OCI-LY7 (cell line): ENCODE measurements around the gene CNOT1. TPM values are rescaled to one million over a fixed set of nuclear protein-coding genes. Genes with fewer than 3 reads are reported as not detected.

ENCODE experiments used
- BruUV-seq: library from RNA; stranded (reverse); fragments of 400-500 nt; replicated peaks from 2 replicates; lab custom pipeline; 2021; lab: Mats Ljungman, UMichigan
- CTCF ChIA-PET: fragments of 300-600 bp; sonication (Branson Sonifier 250); formaldehyde crosslinking; loops from one replicate; lab custom pipeline; 2022; ENCODE audit warnings: antibody characterized with exemption; ENCODE audit not compliant: unreplicated experiment; lab: Charles Lee
- POLR2A ChIA-PET: fragments of 300-600 bp; sonication (Branson Sonifier 250); formaldehyde crosslinking; loops from one replicate; lab custom pipeline; 2022; ENCODE audit warnings: antibody characterized with exemption; lab: Charles Lee
- DNase-seq: peaks from one replicate; pipeline ENCODE4 v3.0.0-alpha.2; 2015; ENCODE audit warnings: low spot score
- H2AFZ ChIP-seq: fragments of 200-600 bp; sonication (generic), shearing (Covaris generic); 2 replicates; pipeline ENCODE4 v1.6.1; 2014; ENCODE audit warnings: mild to moderate bottlenecking, antibody characterized with exemption, low read length, moderate library complexity
- H3K27ac ChIP-seq: fragments of 200-600 bp; sonication (generic); 2 replicates; pipeline ENCODE4 v1.5.1; 2014; ENCODE audit warnings: mixed run types, low read depth, mild to moderate bottlenecking, moderate library complexity, low read length, inconsistent platforms; ENCODE audit not compliant: poor library complexity, severe bottlenecking
- H3K36me3 ChIP-seq: fragments of 200-600 bp; sonication (generic); 2 replicates; pipeline ENCODE4 v1.6.1; 2014; ENCODE audit warnings: mild to moderate bottlenecking, antibody characterized with exemption, low read length, moderate library complexity, mixed read lengths; ENCODE audit not compliant: insufficient read depth
- H3K4me1 ChIP-seq: fragments of 200-600 bp; sonication (generic); 2 replicates; pipeline ENCODE4 v1.5.1; 2014; ENCODE audit warnings: mild to moderate bottlenecking, low read length; ENCODE audit not compliant: insufficient read depth, poor library complexity, severe bottlenecking
- H3K4me2 ChIP-seq: fragments of 200-600 bp; sonication (generic); 2 replicates; pipeline ENCODE4 v1.6.1; 2014; ENCODE audit warnings: mild to moderate bottlenecking, low read length
- H3K4me3 ChIP-seq: fragments of 200-600 bp; sonication (generic); 2 replicates; pipeline ENCODE4 v1.5.1; 2014; ENCODE audit warnings: mild to moderate bottlenecking, low read depth, low read length; ENCODE audit not compliant: poor library complexity, severe bottlenecking
- H3K79me2 ChIP-seq: fragments of 200-600 bp; sonication (generic); 2 replicates; pipeline ENCODE4 v1.6.1; 2016; ENCODE audit warnings: low read depth, mild to moderate bottlenecking, low read length, moderate library complexity, mixed read lengths; ENCODE audit not compliant: insufficient read depth
- H3K9me2 ChIP-seq: fragments of 200-600 bp; sonication (generic); 2 replicates; pipeline ENCODE4 v1.6.1; 2016; ENCODE audit warnings: mild to moderate bottlenecking, low read length, mixed read lengths; ENCODE audit not compliant: insufficient read depth
- H3K9me3 ChIP-seq: fragments of 200-600 bp; sonication (generic); 2 replicates; pipeline ENCODE4 v1.6.1; 2014; ENCODE audit warnings: mild to moderate bottlenecking, mixed run types, low read length, mixed read lengths
- H4K20me1 ChIP-seq: fragments of 200-600 bp; sonication (generic); 2 replicates; pipeline ENCODE4 v1.6.1; 2014; ENCODE audit warnings: mild to moderate bottlenecking, antibody characterized with exemption, low read length, moderate library complexity, mixed read lengths; ENCODE audit not compliant: insufficient read depth
- EZH2phosphoT487 ChIP-seq: fragments of 200-600 bp; sonication (generic); IDR thresholded peaks from 2 replicates; pipeline ENCODE4 v1.6.1; 2018; ENCODE audit warnings: low read depth, borderline replicate concordance, mild to moderate bottlenecking, mixed run types, antibody characterized with exemption, low read length, moderate library complexity, mixed read lengths
- intact Hi-C: fragments of 100-400 bp; cut with micrococcal nuclease; formaldehyde crosslinking; loops from one replicate; pipeline ENCODE4 v1.10.0; 2022; ENCODE audit not compliant: unreplicated experiment
- total RNA-seq, 2 experiments: library from RNA; depleted of rRNA in 1 of 2; stranded (reverse); fragments of >200 nt in 1 of 2; shearing (Covaris generic) in 1 of 2; gene quantifications; 2 replicates each; pipeline ENCODE4 v1.2.3, GENCODE V29; 2014 to 2022
- TF ChIP-seq, protein P1 (sequence below): fragments of 200-600 bp; sonication (generic); conservative IDR thresholded peaks from 2 replicates; pipeline ENCODE4 v1.5.1; 2014; ENCODE audit warnings: mild to moderate bottlenecking, antibody characterized with exemption, low read length, moderate library complexity, mixed read lengths

CNOT1 gene
- total RNA-seq, 2 experiments from 2014 or later: 230 to 288 TPM

- DNase-seq: no peak
- Histone ChIP-seq H3K27ac (no peak overlapping the region), H3K9me2 (no peaks in the 10 kb centered on the region), H4K20me1 (no peaks in the 10 kb centered on the region), H3K4me1 (no peaks in the 10 kb centered on the region), H2AFZ (no peak overlapping the region), H3K36me3 (no peaks in the 10 kb centered on the region), H3K9me3 (no peaks in the 10 kb centered on the region), H3K4me3 (no peak overlapping the region), H3K79me2 (no peaks in the 10 kb centered on the region), H3K4me2 (no peak overlapping the region)
- BruUV-seq: no TSS peak
- ChIA-PET CTCF (no interaction called here), POLR2A (interaction anchor here (0.5 to 1.7 kb wide), 5 partner anchors 22 to 326 kb away, joined by 3 to 5 read pairs (median 4); no protein-coding TSS in a partner anchor)
- intact Hi-C loops: no loop called here
- TF ChIP-seq, protein P1, sequence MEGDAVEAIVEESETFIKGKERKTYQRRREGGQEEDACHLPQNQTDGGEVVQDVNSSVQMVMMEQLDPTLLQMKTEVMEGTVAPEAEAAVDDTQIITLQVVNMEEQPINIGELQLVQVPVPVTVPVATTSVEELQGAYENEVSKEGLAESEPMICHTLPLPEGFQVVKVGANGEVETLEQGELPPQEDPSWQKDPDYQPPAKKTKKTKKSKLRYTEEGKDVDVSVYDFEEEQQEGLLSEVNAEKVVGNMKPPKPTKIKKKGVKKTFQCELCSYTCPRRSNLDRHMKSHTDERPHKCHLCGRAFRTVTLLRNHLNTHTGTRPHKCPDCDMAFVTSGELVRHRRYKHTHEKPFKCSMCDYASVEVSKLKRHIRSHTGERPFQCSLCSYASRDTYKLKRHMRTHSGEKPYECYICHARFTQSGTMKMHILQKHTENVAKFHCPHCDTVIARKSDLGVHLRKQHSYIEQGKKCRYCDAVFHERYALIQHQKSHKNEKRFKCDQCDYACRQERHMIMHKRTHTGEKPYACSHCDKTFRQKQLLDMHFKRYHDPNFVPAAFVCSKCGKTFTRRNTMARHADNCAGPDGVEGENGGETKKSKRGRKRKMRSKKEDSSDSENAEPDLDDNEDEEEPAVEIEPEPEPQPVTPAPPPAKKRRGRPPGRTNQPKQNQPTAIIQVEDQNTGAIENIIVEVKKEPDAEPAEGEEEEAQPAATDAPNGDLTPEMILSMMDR: no peak
- no peak for TF ChIP-seq EZH2phosphoT487
These were observed 29.2 kb upstream of the CNOT1 start for GRCh38 chr16:58658796-58659211.

DNA sequence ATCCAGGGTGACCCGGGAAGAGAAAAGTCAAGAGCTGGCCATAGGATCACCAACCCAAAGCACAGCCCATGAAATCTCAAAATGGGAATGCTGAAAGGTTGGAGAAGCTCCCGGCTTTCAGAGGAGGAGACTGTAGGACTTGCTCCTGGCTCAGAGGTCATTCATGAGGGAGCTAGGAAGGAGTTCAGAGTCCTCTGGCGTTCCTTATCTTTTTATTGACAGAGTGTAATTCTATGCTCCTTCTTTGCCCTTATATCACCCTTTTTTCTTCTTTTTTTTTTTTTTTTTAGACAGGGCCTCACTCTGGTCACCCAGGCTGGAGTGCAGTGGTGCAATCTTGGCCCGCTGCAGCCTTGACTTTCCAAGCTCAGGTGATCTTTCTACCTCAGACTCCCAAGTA is 27.3 kb upstream of the CNOT1 start:
- intact Hi-C loops: no loop called here
- Histone ChIP-seq H3K9me2 (no peaks in the 10 kb centered on the region), H3K36me3 (no peaks in the 10 kb centered on the region), H3K4me1 (no peaks in the 10 kb centered on the region), H3K27ac (no peak overlapping the region), H3K9me3 (no peaks in the 10 kb centered on the region), H3K79me2 (no peaks in the 10 kb centered on the region), H3K4me2 (no peak overlapping the region), H4K20me1 (no peaks in the 10 kb centered on the region), H2AFZ (no peak overlapping the region), H3K4me3 (no peak overlapping the region)
- TF ChIP-seq EZH2phosphoT487: no peak
- TF ChIP-seq, protein P1: no peak
- DNase-seq: no peak
- POLR2A ChIA-PET: interaction anchor here (0.7 kb wide), 1 partner anchor 142 kb away, joined by 5 read pairs; no protein-coding TSS in a partner anchor
- BruUV-seq: no TSS peak
- CTCF ChIA-PET: interaction anchor here (1.3 kb wide), 1 partner anchor 99 kb away, joined by 3 read pairs; no protein-coding TSS in a partner anchor

DNA sequence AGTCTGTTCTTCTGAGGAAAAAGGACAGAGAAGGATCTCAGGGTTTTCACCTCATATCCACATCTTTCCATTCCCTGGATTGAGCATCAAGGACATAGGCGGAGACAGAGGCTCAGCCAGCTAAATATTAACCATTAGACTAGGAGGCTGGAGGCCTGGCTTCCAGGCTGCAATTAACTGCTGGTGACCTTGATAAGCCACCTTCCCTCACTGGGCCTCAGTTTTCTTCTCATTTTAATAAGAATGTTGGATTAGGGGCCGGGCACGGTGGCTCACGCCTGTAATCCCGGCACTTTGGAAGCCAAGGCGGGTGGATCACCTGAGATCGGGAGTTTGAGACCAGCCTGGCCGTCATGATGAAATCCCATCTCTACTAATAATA is 25.6 kb upstream of the CNOT1 start:
- H2AFZ ChIP-seq: no peak overlapping the region
- POLR2A ChIA-PET: no interaction called here
- CTCF ChIA-PET: no interaction called here

More for the DNA sequence above, 25.6 kb upstream of the CNOT1 start:
- Histone ChIP-seq H3K36me3 (no peaks in the 10 kb centered on the region), H3K27ac (no peak overlapping the region), H3K4me1 (peaks cover 9% of the 10 kb centered on the region), H3K4me2 (no peak overlapping the region), H3K79me2 (no peaks in the 10 kb centered on the region), H3K9me2 (no peaks in the 10 kb centered on the region), H3K9me3 (no peaks in the 10 kb centered on the region), H3K4me3 (no peak overlapping the region), H4K20me1 (no peaks in the 10 kb centered on the region)
- TF ChIP-seq, protein P1: no peak
- TF ChIP-seq EZH2phosphoT487: no peak
- BruUV-seq: no TSS peak
- intact Hi-C loops: no loop called here
- DNase-seq: no peak
